NCI-H2171 treated with DMSO at 0.1 percent for 48 hours (cell line): ENCODE measurements around the gene IFT81.
"Not testable (repeated sequence)": the region's sequence is repeated elsewhere in the genome, so short reads cannot be mapped to it uniquely, and the experiment has no call there.

Experiments used
- DNase-seq: peaks from one replicate; lab custom pipeline; 2025; lab: John Stamatoyannopoulos, UW

The IFT81 gene

GRCh38 chr12:110246636-110247339, 122.6 kb downstream of the IFT81 start:
- DNase-seq, result peak; percentile 41

- peak; percentile 69 for DNase-seq
These were observed 123.4 kb downstream of the IFT81 start for GRCh38 chr12:110247340-110248095.

GRCh38 chr12:110248096-110248447, 123.9 kb downstream of the IFT81 start:
- no peak for DNase-seq

GRCh38 chr12:110249105-110249504, 124.9 kb downstream of the IFT81 start:
- no peak for DNase-seq

GRCh38 chr12:110249716-110250225, 125.6 kb downstream of the IFT81 start:
- DNase-seq, result no peak

- no peak for DNase-seq
These were observed 127.2 kb downstream of the IFT81 start for GRCh38 chr12:110251381-110251780.

- no peak for DNase-seq
These were observed 128.6 kb downstream of the IFT81 start for GRCh38 chr12:110252716-110253115.

- no peak for DNase-seq
These were observed 129.0 kb downstream of the IFT81 start for GRCh38 chr12:110253176-110253575.

- DNase-seq, result no peak
These were observed 130.9 kb downstream of the IFT81 start for GRCh38 chr12:110254971-110255540.

- not testable (repeated sequence) for DNase-seq
These were observed 131.8 kb downstream of the IFT81 start for GRCh38 chr12:110255890-110256456.

GRCh38 chr12:110256780-110257431, 132.7 kb downstream of the IFT81 start:
- no peak for DNase-seq

GRCh38 chr12:110258466-110258865, 134.3 kb downstream of the IFT81 start:
- DNase-seq, result no peak

GRCh38 chr12:110262442-110263388, 138.6 kb downstream of the IFT81 start:
- DNase-seq, result no peak

- DNase-seq, result no peak
These were observed 142.3 kb downstream of the IFT81 start for GRCh38 chr12:110266381-110266960.

GRCh38 chr12:110266980-110267620, 142.9 kb downstream of the IFT81 start:
- peak; percentile 58 for DNase-seq
